SK-N-SH (cell line): ENCODE measurements around the gene NKX2-2. TPM values are rescaled to one million over a fixed set of nuclear protein-coding genes. Genes with fewer than 3 reads are reported as not detected.

ENCODE experiments used
- CTCF ChIA-PET: fragments of 300-600, 350-600 bp; formaldehyde crosslinking; extraction: SDS; loops from one replicate; lab custom pipeline; 2021; lab: Yijun Ruan, JAX
- POLR2A ChIA-PET: fragments of 350-600 bp; sonication (Branson Sonifier 250); formaldehyde crosslinking; extraction: SDS; loops from one replicate; lab custom pipeline; 2020; ENCODE audit warnings: antibody characterized with exemption, inconsistent platforms; lab: Yijun Ruan, JAX
- DNase-seq: peaks from one replicate; pipeline ENCODE4 v3.0.0; 2012
- H2AFZ ChIP-seq: fragments of 200-600 bp; sonication (generic); 2 replicates; pipeline ENCODE4 v1.8.1; 2016; ENCODE audit warnings: antibody characterized with exemption, mild to moderate bottlenecking, low read depth
- H3F3A ChIP-seq: fragments of 200-600 bp; sonication (generic); replicated peaks from 2 replicates; pipeline ENCODE3; 2016; ENCODE audit warnings: antibody characterized with exemption, mild to moderate bottlenecking; ENCODE audit not compliant: insufficient read depth
- H3K27ac ChIP-seq, 2 experiments: fragments of 200-500 bp in 1 of 2; fragments of 200-600 bp in 1 of 2; sonication (Bioruptor generic) in 1 of 2; sonication (generic), shearing (Covaris generic) in 1 of 2; 2 replicates each; pipeline versions ENCODE4 v1.5.1 to v1.6.1; 2014 to 2016; ENCODE audit warnings: low read depth in 2 of 2, inconsistent platforms in 1 of 2, low read length in 1 of 2, mild to moderate bottlenecking in 1 of 2, mixed read lengths in 1 of 2
- H3K27me3 ChIP-seq: fragments of 200-600 bp; sonication (generic), shearing (Covaris generic); 2 replicates; pipeline ENCODE4 v1.6.1; 2016; ENCODE audit warnings: mixed run types; ENCODE audit not compliant: insufficient read depth
- H3K36me3 ChIP-seq, 2 experiments: fragments of 200-500 bp in 1 of 2; fragments of 200-600 bp in 1 of 2; sonication (Bioruptor generic) in 1 of 2; sonication (generic) in 1 of 2; replicated peaks in 1 of 2; 2 replicates each; pipeline versions ENCODE3 to v1.5.1; 2014 to 2016; ENCODE audit warnings: low read length in 1 of 2, mild to moderate bottlenecking in 1 of 2; ENCODE audit not compliant: insufficient read depth in 2 of 2, control insufficient read depth in 1 of 2
- H3K4me1 ChIP-seq, 2 experiments: fragments of 200-500 bp in 1 of 2; fragments of 200-600 bp in 1 of 2; sonication (Bioruptor generic) in 1 of 2; sonication (generic), shearing (Covaris generic) in 1 of 2; 2 replicates each; pipeline versions ENCODE4 v1.5.1 to v1.6.1; 2014 to 2016; ENCODE audit warnings: low read depth in 1 of 2, low read length in 1 of 2, mixed run types in 1 of 2; ENCODE audit not compliant: insufficient read depth in 2 of 2, control insufficient read depth in 1 of 2
- H3K4me2 ChIP-seq: fragments of 200-600 bp; sonication (generic), shearing (Covaris generic); 2 replicates; pipeline ENCODE4 v1.6.1; 2017; ENCODE audit warnings: mixed run types
- H3K4me3 ChIP-seq, 2 experiments: fragments of 200-500 bp in 1 of 2; fragments of 200-600 bp in 1 of 2; sonication (Bioruptor generic) in 1 of 2; sonication (generic), shearing (Covaris generic) in 1 of 2; 2 replicates each; pipeline versions ENCODE4 v1.5.1 to v1.8.1; 2014 to 2016; ENCODE audit warnings: low read depth in 2 of 2, inconsistent platforms in 1 of 2, low read length in 1 of 2, mild to moderate bottlenecking in 1 of 2, mixed read lengths in 1 of 2, moderate library complexity in 1 of 2
- H3K79me2 ChIP-seq: fragments of 200-600 bp; sonication (generic); 2 replicates; pipeline ENCODE4 v1.8.1; 2017; ENCODE audit warnings: mild to moderate bottlenecking; ENCODE audit not compliant: insufficient read depth
- H3K9ac ChIP-seq: fragments of 200-600 bp; sonication (generic); 2 replicates; pipeline ENCODE4 v1.6.1; 2017; ENCODE audit warnings: mixed run types
- H3K9me2 ChIP-seq: fragments of 200-600 bp; sonication (generic); 2 replicates; pipeline ENCODE4 v1.6.1; 2017; ENCODE audit warnings: mixed run types
- H3K9me3 ChIP-seq: fragments of 200-600 bp; sonication (generic); 2 replicates; pipeline ENCODE4 v1.6.1; 2017; ENCODE audit warnings: mixed run types, mild to moderate bottlenecking, moderate library complexity
- H4K20me1 ChIP-seq: fragments of 200-600 bp; sonication (generic); 2 replicates; pipeline ENCODE4 v1.6.1; 2017; ENCODE audit warnings: mild to moderate bottlenecking, mixed run types; ENCODE audit not compliant: insufficient read depth
- CTCF ChIP-seq: fragments of 200-600 bp; sonication (generic); IDR thresholded peaks from 2 replicates; pipeline ENCODE4 v1.6.1; 2017; ENCODE audit warnings: antibody characterized with exemption, mild to moderate bottlenecking, moderate library complexity
- EP300 ChIP-seq, 2 experiments: IDR thresholded peaks; 2 replicates each; pipeline versions ENCODE4 v1.4.0 to v1.6.1; 2012; ENCODE audit warnings: borderline replicate concordance in 1 of 2, low read depth in 1 of 2, low read length in 1 of 2
- FOSL2 ChIP-seq: IDR thresholded peaks from 2 replicates; pipeline ENCODE4 v1.4.0; 2012; ENCODE audit warnings: low read depth, mild to moderate bottlenecking, moderate library complexity, borderline replicate concordance
- FOXJ3 ChIP-seq: sonication (generic); formaldehyde crosslinking; IDR thresholded peaks from 2 replicates; pipeline ENCODE4 v1.5.1; 2020; ENCODE audit warnings: mild to moderate bottlenecking, missing genetic modification reagents
- FOXM1 ChIP-seq: IDR thresholded peaks from 2 replicates; pipeline ENCODE4 v1.4.0; 2012; ENCODE audit warnings: low read depth, mild to moderate bottlenecking
- JUND ChIP-seq: IDR thresholded peaks from 2 replicates; pipeline ENCODE4 v1.4.0; 2012
- MAX ChIP-seq: IDR thresholded peaks from 2 replicates; pipeline ENCODE4 v1.4.0; 2012; ENCODE audit warnings: low read depth
- MXI1 ChIP-seq: IDR thresholded peaks from 2 replicates; pipeline ENCODE4 v1.6.1; 2012; ENCODE audit warnings: mild to moderate bottlenecking, low read depth, low read length, improper control_type of control experiment
- NFIC ChIP-seq: IDR thresholded peaks from 2 replicates; pipeline ENCODE4 v1.4.0; 2012; ENCODE audit warnings: borderline replicate concordance
- NRF1 ChIP-seq: IDR thresholded peaks from 2 replicates; pipeline ENCODE4 v1.6.1; 2012; ENCODE audit warnings: low read depth, mild to moderate bottlenecking, low read length
- POLR2AphosphoS5 ChIP-seq: IDR thresholded peaks from 2 replicates; pipeline ENCODE4 v1.6.1; 2012; ENCODE audit warnings: low read depth, low read length
- RAD21 ChIP-seq: IDR thresholded peaks from 2 replicates; pipeline ENCODE4 v1.6.1; 2012; ENCODE audit warnings: mild to moderate bottlenecking, low read length
- RCOR1 ChIP-seq: fragments of 150-350 bp; IDR thresholded peaks from 2 replicates; pipeline ENCODE4 v1.6.1; 2017; ENCODE audit warnings: antibody characterized with exemption, low read length
- RFX5 ChIP-seq: IDR thresholded peaks from 2 replicates; pipeline ENCODE4 v1.6.1; 2012; ENCODE audit warnings: mild to moderate bottlenecking, improper control_type of control experiment, low read length
- RXRA ChIP-seq: IDR thresholded peaks from 2 replicates; pipeline ENCODE4 v1.4.0; 2012; ENCODE audit warnings: low read depth, mild to moderate bottlenecking, borderline replicate concordance
- SIN3A ChIP-seq: IDR thresholded peaks from 2 replicates; pipeline ENCODE4 v1.6.1; 2012; ENCODE audit warnings: low read depth, mild to moderate bottlenecking, low read length, moderate library complexity, borderline replicate concordance
- USF2 ChIP-seq: fragments of 150-350 bp; IDR thresholded peaks from 2 replicates; pipeline ENCODE4 v1.6.1; 2017; ENCODE audit warnings: antibody characterized with exemption, low read length, low read depth, borderline replicate concordance
- YY1 ChIP-seq: IDR thresholded peaks from 2 replicates; pipeline ENCODE4 v1.4.0; 2012; ENCODE audit warnings: low read depth, mild to moderate bottlenecking
- ZBTB33 ChIP-seq: IDR thresholded peaks from 2 replicates; pipeline ENCODE4 v1.4.0; 2012; ENCODE audit warnings: low read depth, borderline replicate concordance
- WGBS: methylation state at CpG from one replicate; pipeline ENCODE4 v1.1.6; 2017; ENCODE audit warnings: low lambda C conversion rate; 5-methylcytosine and 5-hydroxymethylcytosine counted together
- polyA plus RNA-seq, 3 experiments: library from polyadenylated mRNA; depleted of rRNA; stranded (reverse); fragments of >200 nt; gene quantifications; 2 replicates each; pipeline ENCODE4 v1.2.3, GENCODE V29; 2012
- TF ChIP-seq, protein P1 (sequence below): IDR thresholded peaks from 2 replicates; pipeline ENCODE4 v1.6.1; 2012; ENCODE audit warnings: mild to moderate bottlenecking, low read depth, low read length, moderate library complexity

The NKX2-2 gene
- polyA plus RNA-seq, 1 of the 3 experiments (the other 2 are of a cell fraction), result not detected

DNA sequence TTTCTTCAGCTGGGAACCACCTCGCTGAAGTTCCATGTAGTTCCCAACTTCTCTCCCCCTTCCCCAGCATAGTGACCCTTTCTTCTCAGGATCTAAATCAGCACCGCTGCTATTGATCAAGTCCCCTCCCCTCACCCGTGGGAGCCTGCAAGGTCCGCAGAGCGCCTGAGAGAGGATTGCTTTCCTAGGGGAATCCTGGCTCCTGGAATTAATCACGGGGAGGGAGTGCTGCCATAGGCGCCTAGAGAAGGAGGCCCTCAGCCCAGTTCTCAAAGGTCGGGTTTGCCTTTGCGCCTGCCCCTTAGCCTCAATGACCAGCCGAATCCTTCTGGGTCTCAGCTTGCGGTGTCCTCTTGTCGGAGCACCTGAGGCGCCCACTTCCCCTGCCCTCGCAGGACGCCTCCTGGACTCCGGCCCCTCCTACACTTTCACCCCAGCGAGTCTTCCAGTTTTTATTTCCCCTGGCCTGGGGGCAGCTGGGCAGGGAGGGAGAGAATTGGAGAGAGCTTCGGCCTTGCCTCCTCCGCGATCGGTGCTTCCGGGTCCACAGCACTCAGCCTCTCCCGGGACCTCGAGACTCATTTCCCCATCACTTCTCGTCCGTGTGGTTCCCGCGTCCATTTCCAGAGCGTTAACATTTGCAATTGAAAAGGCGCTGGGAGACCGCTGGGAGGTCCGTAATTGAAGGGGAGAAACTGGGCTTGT lies 3.1 kb upstream of the NKX2-2 start:
- peaks cover 94% of the 10 kb centered on the region for H3K27me3 ChIP-seq
- WGBS, result 22% methylated on average over 29 of the region's 32 CpGs
- no peaks in the 10 kb centered on the region for H3K4me1 ChIP-seq
- no peaks in the 10 kb centered on the region for H3K9me3 ChIP-seq
- no peak overlapping the region for H3K27ac ChIP-seq
- no peak for TF ChIP-seq JUND
- no peak for TF ChIP-seq YY1
- no peak for TF ChIP-seq MAX
- TF ChIP-seq NRF1, result no peak
- TF ChIP-seq SIN3A, result no peak
- no peak for TF ChIP-seq RCOR1
- no peak for TF ChIP-seq FOXJ3 (CRISPR knock-in tag)
- no peak for TF ChIP-seq FOXM1
- no peak for TF ChIP-seq POLR2AphosphoS5
- TF ChIP-seq, protein P1, sequence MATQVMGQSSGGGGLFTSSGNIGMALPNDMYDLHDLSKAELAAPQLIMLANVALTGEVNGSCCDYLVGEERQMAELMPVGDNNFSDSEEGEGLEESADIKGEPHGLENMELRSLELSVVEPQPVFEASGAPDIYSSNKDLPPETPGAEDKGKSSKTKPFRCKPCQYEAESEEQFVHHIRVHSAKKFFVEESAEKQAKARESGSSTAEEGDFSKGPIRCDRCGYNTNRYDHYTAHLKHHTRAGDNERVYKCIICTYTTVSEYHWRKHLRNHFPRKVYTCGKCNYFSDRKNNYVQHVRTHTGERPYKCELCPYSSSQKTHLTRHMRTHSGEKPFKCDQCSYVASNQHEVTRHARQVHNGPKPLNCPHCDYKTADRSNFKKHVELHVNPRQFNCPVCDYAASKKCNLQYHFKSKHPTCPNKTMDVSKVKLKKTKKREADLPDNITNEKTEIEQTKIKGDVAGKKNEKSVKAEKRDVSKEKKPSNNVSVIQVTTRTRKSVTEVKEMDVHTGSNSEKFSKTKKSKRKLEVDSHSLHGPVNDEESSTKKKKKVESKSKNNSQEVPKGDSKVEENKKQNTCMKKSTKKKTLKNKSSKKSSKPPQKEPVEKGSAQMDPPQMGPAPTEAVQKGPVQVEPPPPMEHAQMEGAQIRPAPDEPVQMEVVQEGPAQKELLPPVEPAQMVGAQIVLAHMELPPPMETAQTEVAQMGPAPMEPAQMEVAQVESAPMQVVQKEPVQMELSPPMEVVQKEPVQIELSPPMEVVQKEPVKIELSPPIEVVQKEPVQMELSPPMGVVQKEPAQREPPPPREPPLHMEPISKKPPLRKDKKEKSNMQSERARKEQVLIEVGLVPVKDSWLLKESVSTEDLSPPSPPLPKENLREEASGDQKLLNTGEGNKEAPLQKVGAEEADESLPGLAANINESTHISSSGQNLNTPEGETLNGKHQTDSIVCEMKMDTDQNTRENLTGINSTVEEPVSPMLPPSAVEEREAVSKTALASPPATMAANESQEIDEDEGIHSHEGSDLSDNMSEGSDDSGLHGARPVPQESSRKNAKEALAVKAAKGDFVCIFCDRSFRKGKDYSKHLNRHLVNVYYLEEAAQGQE, result no peak
- no peak for TF ChIP-seq RXRA
- TF ChIP-seq CTCF, result no peak
- no peak for TF ChIP-seq MXI1
- no peak for TF ChIP-seq FOSL2
- no peak for TF ChIP-seq NFIC
- no peak for TF ChIP-seq ZBTB33
- no peak for TF ChIP-seq EP300 (IDR thresholded peaks at IDR 0.05; ENCODE audit: borderline replicate concordance in 1 of 2, low read depth in 1 of 2, low read length in 1 of 2)
- TF ChIP-seq USF2, result no peak
- TF ChIP-seq RAD21, result no peak
- TF ChIP-seq RFX5, result no peak
- no peaks in the 10 kb centered on the region for H3F3A ChIP-seq
- H3K4me2 ChIP-seq, result no peak overlapping the region
- H3K36me3 ChIP-seq, result no peaks in the 10 kb centered on the region
- H3K9me2 ChIP-seq, result no peaks in the 10 kb centered on the region
- no peak overlapping the region for H3K9ac ChIP-seq
- CTCF ChIA-PET, result interaction anchor here (1.2 to 9.8 kb wide), 4 partner anchors 12 to 680 kb away, joined by 3 to 75 read pairs (median 12); no protein-coding TSS in a partner anchor
- H4K20me1 ChIP-seq, result no peaks in the 10 kb centered on the region
- no peaks in the 10 kb centered on the region for H3K79me2 ChIP-seq
- H2AFZ ChIP-seq, result no peak overlapping the region
- POLR2A ChIA-PET, result no interaction called here
- peak; percentile 23 for DNase-seq
- no peak overlapping the region for H3K4me3 ChIP-seq
